Forelimb muscle (tissue), 1 donor: ENCODE data around the gene EGFLAM. TPM values are rescaled to one million over a fixed set of nuclear protein-coding genes. Genes with fewer than 3 reads are reported as not detected.
"Not testable (repeated sequence)": the region's sequence is repeated elsewhere in the genome, so short reads cannot be mapped to it uniquely, and the experiment has no call there.

Source experiments
- DNase-seq: peaks from one replicate; pipeline ENCODE4 v3.0.0-alpha.2; 2013; ENCODE audit warnings: low read depth
- polyA plus RNA-seq: library from polyadenylated mRNA; unstranded; fragments of 120-200 nt; gene quantifications from one replicate; pipeline ENCODE4 v1.2.1, GENCODE V29; 2013; ENCODE audit not compliant: insufficient read length

The EGFLAM gene
- polyA plus RNA-seq, 1 donor, result 46.6 TPM

DNA sequence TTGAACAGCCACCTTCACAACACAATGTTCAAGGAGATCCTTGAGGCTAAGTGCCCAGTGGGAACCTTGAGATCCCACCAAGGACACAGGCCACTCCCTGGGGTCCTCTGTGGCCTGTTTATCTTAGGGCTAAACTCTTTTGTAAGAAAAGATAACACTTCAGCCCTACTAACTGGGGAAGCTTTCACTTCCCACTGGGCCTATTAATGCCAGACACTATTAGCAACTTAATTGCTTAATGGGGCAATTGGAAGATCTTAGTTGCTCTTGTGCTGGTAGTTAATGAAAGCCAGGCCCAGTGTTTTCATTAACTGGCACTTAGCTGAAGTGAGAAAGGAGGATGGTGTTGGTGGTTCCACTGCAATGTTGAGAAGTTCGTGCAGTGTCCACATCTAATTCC is 117.1 kb downstream of the EGFLAM start:
- no peak for DNase-seq

GRCh38 chr5:38376404-38376803 is 118.0 kb downstream of the EGFLAM start:
- no peak for DNase-seq

DNA sequence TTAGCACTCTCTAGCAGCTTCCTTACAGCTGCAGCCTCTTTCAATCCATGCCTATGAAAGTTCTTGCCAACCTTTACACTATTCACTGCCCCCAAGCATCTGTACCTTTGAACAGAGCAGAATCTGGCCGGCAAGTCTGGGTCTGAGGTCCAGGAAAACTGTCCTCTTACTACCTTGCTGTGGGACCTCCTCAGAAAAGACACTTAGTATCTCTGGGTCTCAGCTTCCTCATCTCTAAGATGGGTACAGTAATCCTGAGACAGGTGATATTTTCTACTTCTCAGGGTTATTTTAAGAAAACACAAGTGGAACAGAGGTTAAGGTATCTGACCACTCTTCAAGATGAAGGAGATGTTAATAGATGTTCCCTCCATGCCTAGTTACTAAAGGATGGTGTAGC is 120.2 kb downstream of the EGFLAM start:
- no peak for DNase-seq

GRCh38 chr5:38379350-38379937 is 121.1 kb downstream of the EGFLAM start:
- DNase-seq, result no peak

GRCh38 chr5:38380537-38380936 is 122.2 kb downstream of the EGFLAM start:
- DNase-seq, result no peak

DNA sequence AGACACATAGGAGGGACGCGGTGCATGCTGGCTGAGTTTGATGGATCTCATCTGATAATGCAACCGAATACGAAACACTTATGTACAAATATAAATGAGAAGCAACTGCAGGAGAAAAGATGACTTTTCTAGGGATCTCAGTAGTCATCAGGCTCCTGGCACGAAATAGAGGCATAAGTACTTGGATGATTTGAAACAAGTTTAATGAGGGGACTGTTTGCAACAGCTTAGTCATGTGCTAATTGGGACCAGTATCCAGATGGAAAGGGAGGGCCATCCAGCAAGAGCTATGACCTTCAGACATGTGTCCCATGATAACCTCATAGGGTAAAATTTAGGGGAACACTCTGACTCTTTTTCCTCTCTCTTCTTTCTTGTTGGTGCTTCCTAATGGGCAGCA is 123.0 kb downstream of the EGFLAM start:
- DNase-seq, result no peak

DNA sequence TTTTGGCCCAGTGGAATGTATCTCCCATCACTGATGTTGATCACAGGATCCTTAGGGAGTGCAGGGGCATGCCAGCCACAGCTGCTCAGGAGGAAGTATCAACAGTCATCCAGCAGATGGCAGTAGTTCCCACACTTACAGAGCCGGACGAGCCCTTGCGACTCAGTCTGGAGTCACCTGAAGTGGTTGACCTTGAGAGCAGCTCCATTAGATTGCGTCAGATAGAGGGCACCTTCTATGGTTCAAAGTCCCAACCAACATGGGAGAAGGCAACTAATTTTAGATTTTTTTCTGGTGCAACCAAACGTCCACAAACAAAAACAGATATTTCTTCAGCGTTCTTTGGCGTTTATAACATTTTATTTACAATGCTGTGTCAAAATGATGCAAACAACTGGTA is 124.5 kb downstream of the EGFLAM start:
- no peak for DNase-seq

- DNase-seq, result no peak
These were observed 125.3 kb downstream of the EGFLAM start for GRCh38 chr5:38383701-38384100.

DNA sequence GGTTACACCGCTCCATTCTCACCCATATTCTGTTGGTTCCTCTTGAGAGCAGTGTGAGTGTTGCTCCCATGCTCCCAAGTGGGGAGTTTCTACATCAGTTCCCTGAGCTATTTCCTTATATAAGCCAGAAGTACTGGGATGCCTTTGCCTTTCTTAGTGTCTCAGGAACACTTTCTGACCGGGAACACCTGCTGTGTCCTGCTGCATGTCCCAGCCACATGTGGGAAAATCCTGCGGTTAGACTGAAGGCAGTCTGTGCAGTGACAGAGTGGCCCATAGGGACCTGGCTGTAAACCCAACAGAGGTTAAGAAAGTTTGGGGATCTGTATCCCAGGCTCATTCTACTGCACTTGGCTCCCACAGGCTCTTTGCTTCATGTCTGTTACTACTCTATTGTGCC is 126.0 kb downstream of the EGFLAM start:
- no peak for DNase-seq

DNA sequence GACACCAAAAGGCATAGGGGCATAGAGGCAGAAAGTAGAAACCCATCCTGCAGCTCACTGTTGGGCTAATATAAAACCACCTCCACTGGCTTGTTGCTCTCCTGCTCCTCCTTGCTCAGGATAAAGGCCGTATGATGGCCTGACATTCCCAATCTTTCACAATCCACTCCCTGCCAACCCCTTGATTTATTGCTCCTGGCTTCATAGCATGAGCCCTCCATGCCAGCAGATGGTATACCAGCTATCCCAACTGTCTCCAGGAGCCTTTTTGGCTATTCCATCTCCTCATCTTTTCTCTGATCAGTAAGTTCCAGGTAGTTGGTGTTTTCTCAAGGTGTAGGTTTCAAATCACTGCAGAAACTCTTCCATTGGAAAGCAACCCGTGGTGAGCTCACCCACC is 128.8 kb downstream of the EGFLAM start:
- DNase-seq, result no peak

- no peak for DNase-seq
These were observed 135.3 kb downstream of the EGFLAM start for GRCh38 chr5:38393636-38394035.

GRCh38 chr5:38396766-38397165 is 138.4 kb downstream of the EGFLAM start:
- DNase-seq, result no peak

DNA sequence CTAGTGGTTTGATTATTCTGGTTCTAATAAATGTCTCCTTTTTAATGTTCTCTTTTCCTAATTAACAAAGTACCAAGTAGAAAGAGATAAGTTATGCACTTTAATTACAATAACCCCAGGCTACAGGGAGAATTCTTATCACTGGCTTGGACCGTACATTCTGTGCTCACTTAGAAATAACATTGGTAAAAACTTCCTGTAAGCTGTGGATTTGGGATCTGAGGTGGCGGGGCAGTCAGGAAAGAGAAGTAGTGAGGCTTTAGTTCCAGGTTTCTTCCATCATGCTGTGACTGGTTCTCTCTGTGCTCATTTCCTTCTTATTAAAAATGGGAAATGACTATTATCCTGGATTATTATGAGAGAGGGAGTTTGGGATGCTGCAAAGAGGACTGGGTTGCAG is 142.0 kb downstream of the EGFLAM start:
- no peak for DNase-seq

DNA sequence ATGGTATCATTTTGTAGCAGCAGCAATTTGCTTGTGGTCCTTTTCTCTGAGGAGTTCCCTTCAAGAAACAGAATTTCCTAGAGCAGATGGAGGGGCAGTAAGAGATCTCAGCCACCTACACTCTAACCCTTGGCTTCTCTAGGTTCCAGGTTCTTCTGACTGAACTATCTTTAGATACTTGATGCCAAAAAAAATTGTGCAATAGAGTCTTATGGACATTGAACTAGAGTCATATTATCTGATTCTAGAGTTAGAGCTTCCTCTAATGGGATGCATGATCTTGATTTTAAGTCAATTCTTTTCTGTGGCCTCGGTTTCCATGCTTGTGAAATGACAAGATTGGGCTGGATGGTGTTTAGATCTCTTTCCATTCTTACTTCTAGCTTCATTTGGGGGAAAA is 142.8 kb downstream of the EGFLAM start:
- no peak for DNase-seq

- DNase-seq, result no peak
These were observed 145.0 kb downstream of the EGFLAM start for GRCh38 chr5:38403406-38403805.

- no peak for DNase-seq
These were observed 145.7 kb downstream of the EGFLAM start for GRCh38 chr5:38403877-38404635.

DNA sequence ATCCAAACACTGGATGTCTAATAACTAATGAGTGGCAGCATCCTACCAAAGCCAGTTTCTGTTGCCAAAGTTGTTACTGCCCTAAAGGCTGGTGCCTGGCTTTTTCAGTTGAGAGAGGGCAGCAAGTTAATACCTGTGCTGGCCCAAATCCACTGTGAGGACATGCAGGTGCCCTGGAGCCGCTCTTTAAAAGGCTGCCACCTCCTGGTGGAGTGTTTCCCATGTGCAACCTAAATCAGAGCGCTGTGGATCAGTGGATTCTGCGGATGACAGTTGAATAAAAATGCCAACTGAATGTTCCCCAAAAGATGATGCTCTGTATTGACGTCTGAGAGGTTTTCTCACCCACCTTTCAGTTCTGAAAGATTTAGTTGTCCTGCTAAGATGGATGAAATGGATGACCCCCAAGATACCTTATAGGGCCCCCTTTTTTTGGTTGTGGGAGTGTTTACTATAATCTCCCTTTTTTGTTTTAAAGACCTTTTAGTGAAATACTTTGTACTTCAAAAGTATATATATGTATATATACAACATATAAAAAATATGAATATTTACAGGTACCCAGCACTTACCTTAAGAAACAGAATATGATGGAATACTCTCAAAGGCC is 146.4 kb downstream of the EGFLAM start:
- no peak for DNase-seq

GRCh38 chr5:38408446-38409198 is 150.3 kb downstream of the EGFLAM start:
- DNase-seq, result no peak

- no peak for DNase-seq
These were observed 152.1 kb downstream of the EGFLAM start for GRCh38 chr5:38410304-38410990.

- DNase-seq, result no peak
These were observed 155.3 kb downstream of the EGFLAM start for GRCh38 chr5:38413696-38414095.

DNA sequence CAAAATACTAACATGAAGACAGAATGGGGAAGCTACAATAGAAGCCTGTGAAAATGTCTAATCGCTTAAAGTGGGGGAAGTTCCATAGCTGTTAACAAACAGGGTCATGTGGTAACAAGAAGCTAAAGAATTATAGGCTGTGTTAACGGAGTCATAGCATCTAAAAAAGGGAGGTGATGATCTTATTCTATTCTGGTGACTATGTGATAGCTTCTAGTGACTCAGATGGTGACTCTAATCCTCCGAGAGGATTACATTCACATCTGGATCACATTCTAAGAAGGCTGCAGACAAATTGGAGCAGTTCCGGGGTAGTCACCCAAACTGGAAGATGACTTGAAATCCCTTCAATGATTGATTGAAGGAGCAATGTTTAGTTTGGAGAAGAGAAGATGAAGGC is 156.0 kb downstream of the EGFLAM start:
- no peak for DNase-seq

GRCh38 chr5:38415772-38416171 is 157.4 kb downstream of the EGFLAM start:
- not testable (repeated sequence) for DNase-seq
